B cell (primary cell): ENCODE data around the gene TXLNA. TPM values are rescaled to one million over a fixed set of nuclear protein-coding genes. Genes with fewer than 3 reads are reported as not detected.
A peak's percentile ranks its signal among the peaks of the same experiment; 100 is the strongest.

Experiments used
- ATAC-seq: fragments of 200-7000 bp; cut with Tn5 transposase; one replicate; pipeline ENCODE4 v1.10.0; 2021; ENCODE audit warnings: low read depth, mild to moderate bottlenecking, moderate number of reproducible peaks, moderate library complexity
- CTCF ChIA-PET: fragments of 350-600 bp; sonication (Branson Sonifier 250); formaldehyde crosslinking; loops from one replicate; lab custom pipeline; 2021; ENCODE audit warnings: antibody characterized with exemption, inconsistent platforms; lab: Charles Lee
- POLR2A ChIA-PET: fragments of 350-600 bp; sonication (Branson Sonifier 250); formaldehyde crosslinking; loops from one replicate; lab custom pipeline; 2021; ENCODE audit warnings: antibody characterized with exemption; lab: Charles Lee
- DNase-seq: peaks from one replicate; pipeline ENCODE4 v3.0.0; 2013
- H2AFZ ChIP-seq: 2 replicates; pipeline ENCODE4 v1.6.1; 2012; ENCODE audit warnings: mild to moderate bottlenecking, low read depth, low read length; ENCODE audit not compliant: insufficient read depth, poor library complexity, severe bottlenecking
- H3K27ac ChIP-seq, 2 donors: 1 replicate in 1 of 2; 2 replicates in 1 of 2; pipeline ENCODE4 v1.5.1; 2012 to 2013; ENCODE audit warnings: low read length in 2 of 2, mild to moderate bottlenecking in 2 of 2, moderate library complexity in 1 of 2
- H3K27me3 ChIP-seq, 4 experiments: fragments of 200-600 bp in 1 of 4; sonication (generic) in 1 of 4; replicated peaks in 1 of 4; 1 replicate in 2 of 4; 2 replicates in 2 of 4; pipeline versions ENCODE4 v1.6.1 to v1.7.0; 2013 to 2016; ENCODE audit warnings: low read length in 3 of 4, mild to moderate bottlenecking in 2 of 4, mixed read lengths in 1 of 4, moderate library complexity in 1 of 4; ENCODE audit not compliant: insufficient read depth in 4 of 4, control insufficient read depth in 3 of 4; ENCODE audit errors: control extremely low read depth in 1 of 4
- H3K36me3 ChIP-seq, 2 experiments: replicated peaks in 1 of 2; 1 replicate in 1 of 2; 2 replicates in 1 of 2; pipeline versions ENCODE4 v1.6.1 to v1.7.1; 2013; ENCODE audit warnings: low read length in 1 of 2; ENCODE audit not compliant: insufficient read depth in 2 of 2, control insufficient read depth in 1 of 2; ENCODE audit errors: control extremely low read depth in 1 of 2, extremely low read depth in 1 of 2
- H3K4me1 ChIP-seq, 2 donors: fragments of 200-600 bp in 1 of 2; sonication (generic) in 1 of 2; 1 replicate in 1 of 2; 2 replicates in 1 of 2; pipeline versions ENCODE4 v1.5.1 to v1.6.1; 2013 to 2017; ENCODE audit warnings: low read length in 2 of 2; ENCODE audit not compliant: control insufficient read depth in 2 of 2, insufficient read depth in 2 of 2
- H3K4me2 ChIP-seq: replicated peaks from 2 replicates; pipeline ENCODE3; 2012; ENCODE audit warnings: mild to moderate bottlenecking, low read depth, low read length; ENCODE audit not compliant: poor library complexity, severe bottlenecking
- H3K4me3 ChIP-seq, 5 experiments: fragments of 200-600 bp in 1 of 5; sonication (generic) in 1 of 5; 1 replicate in 3 of 5; 2 replicates in 2 of 5; pipeline versions ENCODE4 v1.5.1 to v1.7.0; 2011 to 2016; ENCODE audit warnings: low read length in 4 of 5, mild to moderate bottlenecking in 4 of 5, low read depth in 2 of 5, control low read depth in 1 of 5, moderate library complexity in 1 of 5; ENCODE audit not compliant: insufficient read depth in 1 of 5; ENCODE audit errors: control extremely low read depth in 1 of 5, extremely low read depth in 1 of 5
- H3K79me2 ChIP-seq: fragments of 200-600 bp; sonication (generic); one replicate; pipeline ENCODE4 v1.6.0; 2016; ENCODE audit warnings: low read length; ENCODE audit not compliant: control insufficient read depth, insufficient read depth
- H3K9ac ChIP-seq: fragments of 200-600 bp; sonication (generic); 2 replicates; pipeline ENCODE4 v1.6.1; 2017; ENCODE audit warnings: mild to moderate bottlenecking, low read length, moderate library complexity
- H3K9me3 ChIP-seq, 3 donors: one replicate each; pipeline versions ENCODE4 v1.6.1 to v1.7.1; 2013; ENCODE audit warnings: low read length in 2 of 3; ENCODE audit not compliant: control insufficient read depth in 2 of 3, insufficient read depth in 1 of 3; ENCODE audit errors: control extremely low read depth in 1 of 3
- H4K20me1 ChIP-seq: 2 replicates; pipeline ENCODE4 v1.6.0; 2012; ENCODE audit warnings: mild to moderate bottlenecking, low read length; ENCODE audit not compliant: insufficient read depth, control insufficient read depth, poor library complexity, severe bottlenecking
- H3K27ac Mint-ChIP-seq: one replicate; pipeline ENCODE4 v1.8.0; 2021; ENCODE audit warnings: mixed read lengths
- H3K27me3 Mint-ChIP-seq: one replicate; pipeline ENCODE4 v1.8.0; 2021; ENCODE audit warnings: mixed read lengths
- H3K4me1 Mint-ChIP-seq: one replicate; pipeline ENCODE4 v1.8.0; 2021; ENCODE audit warnings: mixed read lengths
- H3K4me3 Mint-ChIP-seq: one replicate; pipeline ENCODE4 v1.8.0; 2021; ENCODE audit warnings: mixed read lengths
- H3K9me3 Mint-ChIP-seq: one replicate; pipeline ENCODE4 v1.8.0; 2022; ENCODE audit warnings: mixed read lengths; ENCODE audit not compliant: insufficient read depth
- EZH2 ChIP-seq: IDR thresholded peaks from 2 replicates; pipeline ENCODE4 v1.6.1; 2012; ENCODE audit warnings: borderline replicate concordance, low read depth, mild to moderate bottlenecking, moderate library complexity, low read length; ENCODE audit not compliant: insufficient read depth, poor library complexity, severe bottlenecking
- WGBS: methylation state at CpG from one replicate; pipeline ENCODE4 v1.1.5; 2013; ENCODE audit warnings: missing lambda C conversion rate; ENCODE audit not compliant: insufficient coverage; 5-methylcytosine and 5-hydroxymethylcytosine counted together
- intact Hi-C: fragments of 100-400 bp; cut with micrococcal nuclease; formaldehyde crosslinking; loops from one replicate; pipeline ENCODE4 v1.10.0; 2022
- polyA plus RNA-seq: library from polyadenylated mRNA; depleted of rRNA; stranded (reverse); fragments of >200 nt; gene quantifications from 2 replicates; pipeline ENCODE4 v1.2.3, GENCODE V29; 2012
- total RNA-seq, 2 donors: library from RNA; stranded (reverse); fragments of 120-200 nt in 1 of 2; gene quantifications; 1 replicate in 1 of 2; 2 replicates in 1 of 2; pipeline versions ENCODE4 v1.2.3 to v1.2.4, GENCODE V29; 2013 to 2022
- TF ChIP-seq, protein P1 (sequence below): fragments of 200-600 bp; IDR thresholded peaks from one replicate; pipeline ENCODE4 v1.8.0; 2022; ENCODE audit warnings: antibody characterized with exemption, mild to moderate bottlenecking

Gene TXLNA
- total and polyA plus RNA-seq, 2 donors (not counting 1 experiment from before 2014, with no cell fraction given): 23.0 to 38.3 TPM

DNA sequence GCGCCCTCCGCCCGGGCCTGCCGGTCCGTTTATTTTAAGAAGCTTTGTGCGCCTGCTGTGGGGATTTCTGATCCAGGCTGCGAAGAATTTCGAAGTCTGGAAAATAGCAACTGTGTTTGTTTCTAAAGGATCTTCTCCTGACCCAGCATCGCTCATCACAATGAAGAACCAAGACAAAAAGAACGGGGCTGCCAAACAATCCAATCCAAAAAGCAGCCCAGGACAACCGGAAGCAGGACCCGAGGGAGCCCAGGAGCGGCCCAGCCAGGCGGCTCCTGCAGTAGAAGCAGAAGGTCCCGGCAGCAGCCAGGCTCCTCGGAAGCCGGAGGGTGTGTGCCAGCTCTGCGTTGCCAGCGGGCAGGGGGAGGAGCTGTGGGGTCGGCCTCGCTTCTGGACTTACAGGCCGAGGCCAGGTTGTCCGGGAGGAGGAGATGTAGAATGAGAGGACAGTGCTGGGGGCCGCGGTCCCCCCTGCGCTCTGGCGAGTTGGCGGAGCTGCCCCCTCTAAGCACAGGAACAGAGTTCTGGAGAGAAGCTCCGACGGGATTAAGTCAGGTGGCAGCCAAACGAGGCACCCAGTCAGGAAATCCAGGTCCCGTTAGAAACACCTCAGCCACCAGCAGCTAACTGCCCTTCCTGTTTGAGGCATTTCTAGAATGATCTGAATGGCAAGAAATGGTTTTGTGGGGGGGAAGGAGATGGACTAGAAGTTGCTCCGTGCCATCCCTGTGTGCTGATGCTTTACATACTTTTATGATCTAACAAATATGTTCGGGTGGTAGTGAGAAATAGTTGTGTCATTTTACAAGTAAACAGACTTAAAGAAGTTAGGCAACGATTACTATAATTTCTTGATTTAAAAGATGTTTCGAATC, 948 bp downstream of the TXLNA start:
- Histone ChIP-seq H3K36me3 (peaks cover 0 to 22% of the 10 kb centered on the region in 2 experiments), H3K4me3 (peak overlapping the region; percentile 71 to 92 (median 76)), H3K27me3 (no peaks in the 10 kb centered on the region), H3K27ac (peak overlapping the region; percentile 76 to 90), H3K4me1 (peaks cover 21 to 31% of the 10 kb centered on the region in 2 donors), H3K9ac (peak overlapping the region; percentile 82), H3K4me2 (peak overlapping the region; percentile 99), H3K79me2 (peaks cover 49% of the 10 kb centered on the region), H4K20me1 (peaks cover 23% of the 10 kb centered on the region), H2AFZ (peak overlapping the region; percentile 85), H3K9me3 (no peaks in the 10 kb centered on the region)
- ATAC-seq (no peak), DNase-seq (no peak)
- Mint-ChIP-seq H3K27me3 (no peaks in the 10 kb centered on the region), H3K4me1 (peaks cover 39% of the 10 kb centered on the region), H3K4me3 (peak overlapping the region; percentile 96), H3K9me3 (no peaks in the 10 kb centered on the region), H3K27ac (peak overlapping the region; percentile 84)
- WGBS: 5% methylated on average over 25 of the region's 36 CpGs
- TF ChIP-seq, protein P1, sequence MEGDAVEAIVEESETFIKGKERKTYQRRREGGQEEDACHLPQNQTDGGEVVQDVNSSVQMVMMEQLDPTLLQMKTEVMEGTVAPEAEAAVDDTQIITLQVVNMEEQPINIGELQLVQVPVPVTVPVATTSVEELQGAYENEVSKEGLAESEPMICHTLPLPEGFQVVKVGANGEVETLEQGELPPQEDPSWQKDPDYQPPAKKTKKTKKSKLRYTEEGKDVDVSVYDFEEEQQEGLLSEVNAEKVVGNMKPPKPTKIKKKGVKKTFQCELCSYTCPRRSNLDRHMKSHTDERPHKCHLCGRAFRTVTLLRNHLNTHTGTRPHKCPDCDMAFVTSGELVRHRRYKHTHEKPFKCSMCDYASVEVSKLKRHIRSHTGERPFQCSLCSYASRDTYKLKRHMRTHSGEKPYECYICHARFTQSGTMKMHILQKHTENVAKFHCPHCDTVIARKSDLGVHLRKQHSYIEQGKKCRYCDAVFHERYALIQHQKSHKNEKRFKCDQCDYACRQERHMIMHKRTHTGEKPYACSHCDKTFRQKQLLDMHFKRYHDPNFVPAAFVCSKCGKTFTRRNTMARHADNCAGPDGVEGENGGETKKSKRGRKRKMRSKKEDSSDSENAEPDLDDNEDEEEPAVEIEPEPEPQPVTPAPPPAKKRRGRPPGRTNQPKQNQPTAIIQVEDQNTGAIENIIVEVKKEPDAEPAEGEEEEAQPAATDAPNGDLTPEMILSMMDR: no peak
- TF ChIP-seq EZH2: no peak
- ChIA-PET POLR2A (interaction anchor here (0.5 to 2.0 kb wide), 10 partner anchors 20 to 156 kb away, joined by 3 to 11 read pairs (median 4); partner anchors contain the start of genes CCDC28B, HDAC1, MARCKSL1 and TMEM39B), CTCF (interaction anchor here (0.9 to 2.0 kb wide), 6 partner anchors 35 to 116 kb away, joined by 3 to 6 read pairs (median 3); no protein-coding TSS in a partner anchor)
- intact Hi-C loops: loop anchor here (1.0 kb wide), 2 partner anchors 73 to 171 kb away; no protein-coding TSS in a partner anchor
